PFSK-1 (cell line): ENCODE measurements around the gene TGIF1.

ENCODE experiments used
- FOXP2 ChIP-seq: optimal IDR thresholded peaks from 2 replicates; pipeline ENCODE3; 2011; ENCODE audit warnings: borderline replicate concordance, control low read depth, inconsistent platforms; ENCODE audit not compliant: insufficient read depth; ENCODE audit errors: extremely low read length, extremely low read depth
- POLR2AphosphoS5 ChIP-seq: IDR thresholded peaks from 2 replicates; pipeline ENCODE4 v1.6.1; 2012; ENCODE audit warnings: low read depth, mild to moderate bottlenecking, control low read depth, low read length, moderate library complexity
- SIN3A ChIP-seq: IDR thresholded peaks from 2 replicates; pipeline ENCODE4 v1.6.1; 2012; ENCODE audit warnings: mild to moderate bottlenecking, low read length, moderate library complexity, borderline replicate concordance; ENCODE audit not compliant: insufficient read depth
- TAF1 ChIP-seq: IDR thresholded peaks from 2 replicates; pipeline ENCODE4 v1.6.1; 2012; ENCODE audit warnings: low read length, control low read depth, borderline replicate concordance; ENCODE audit not compliant: insufficient read depth
- TF ChIP-seq, protein P1 (sequence below), 2 experiments: IDR thresholded peaks; 2 replicates each; pipeline versions ENCODE4 v1.6.1 to v1.8.0; 2011 to 2012; ENCODE audit warnings: low read depth in 2 of 2, low read length in 2 of 2, control low read depth in 1 of 2, inconsistent platforms in 1 of 2, mild to moderate bottlenecking in 1 of 2, moderate library complexity in 1 of 2; ENCODE audit not compliant: insufficient read depth in 1 of 2

Gene TGIF1

DNA sequence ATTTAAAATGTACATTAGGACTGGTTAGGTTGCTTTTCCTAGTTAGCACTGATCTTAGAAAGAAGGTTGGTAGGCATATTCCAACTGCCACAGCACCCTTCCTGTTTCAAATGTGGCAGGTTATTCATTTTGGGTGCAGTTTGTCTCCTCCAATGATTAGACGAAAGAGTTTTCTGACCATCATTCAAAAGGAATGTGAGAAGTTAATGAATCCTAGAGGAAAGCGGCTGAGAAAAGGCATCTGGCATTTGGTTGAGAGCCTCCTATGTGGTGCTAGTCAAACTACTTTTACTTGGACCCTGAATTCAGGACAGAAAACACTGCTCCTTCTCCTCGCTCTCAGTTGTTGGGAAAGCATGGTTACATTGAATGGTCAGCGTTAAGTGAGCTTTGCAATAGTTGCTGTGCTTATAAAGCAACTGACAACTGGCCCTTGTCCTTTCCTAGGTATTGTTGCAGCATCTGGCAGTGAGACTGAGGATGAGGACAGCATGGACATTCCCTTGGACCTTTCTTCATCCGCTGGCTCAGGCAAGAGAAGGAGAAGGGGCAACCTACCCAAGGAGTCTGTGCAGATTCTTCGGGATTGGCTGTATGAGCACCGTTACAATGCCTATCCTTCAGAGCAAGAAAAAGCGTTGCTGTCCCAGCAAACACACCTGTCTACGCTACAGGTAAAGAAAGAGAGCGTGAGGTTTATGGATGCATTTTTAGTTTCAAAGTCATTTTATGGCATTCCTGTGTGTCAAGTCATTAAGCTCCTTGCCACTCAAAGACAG is 6.1 kb downstream of the TGIF1 start:
- TF ChIP-seq POLR2AphosphoS5 (no peak), TAF1 (no peak), SIN3A (no peak), FOXP2 (no peak)
- TF ChIP-seq, protein P1, sequence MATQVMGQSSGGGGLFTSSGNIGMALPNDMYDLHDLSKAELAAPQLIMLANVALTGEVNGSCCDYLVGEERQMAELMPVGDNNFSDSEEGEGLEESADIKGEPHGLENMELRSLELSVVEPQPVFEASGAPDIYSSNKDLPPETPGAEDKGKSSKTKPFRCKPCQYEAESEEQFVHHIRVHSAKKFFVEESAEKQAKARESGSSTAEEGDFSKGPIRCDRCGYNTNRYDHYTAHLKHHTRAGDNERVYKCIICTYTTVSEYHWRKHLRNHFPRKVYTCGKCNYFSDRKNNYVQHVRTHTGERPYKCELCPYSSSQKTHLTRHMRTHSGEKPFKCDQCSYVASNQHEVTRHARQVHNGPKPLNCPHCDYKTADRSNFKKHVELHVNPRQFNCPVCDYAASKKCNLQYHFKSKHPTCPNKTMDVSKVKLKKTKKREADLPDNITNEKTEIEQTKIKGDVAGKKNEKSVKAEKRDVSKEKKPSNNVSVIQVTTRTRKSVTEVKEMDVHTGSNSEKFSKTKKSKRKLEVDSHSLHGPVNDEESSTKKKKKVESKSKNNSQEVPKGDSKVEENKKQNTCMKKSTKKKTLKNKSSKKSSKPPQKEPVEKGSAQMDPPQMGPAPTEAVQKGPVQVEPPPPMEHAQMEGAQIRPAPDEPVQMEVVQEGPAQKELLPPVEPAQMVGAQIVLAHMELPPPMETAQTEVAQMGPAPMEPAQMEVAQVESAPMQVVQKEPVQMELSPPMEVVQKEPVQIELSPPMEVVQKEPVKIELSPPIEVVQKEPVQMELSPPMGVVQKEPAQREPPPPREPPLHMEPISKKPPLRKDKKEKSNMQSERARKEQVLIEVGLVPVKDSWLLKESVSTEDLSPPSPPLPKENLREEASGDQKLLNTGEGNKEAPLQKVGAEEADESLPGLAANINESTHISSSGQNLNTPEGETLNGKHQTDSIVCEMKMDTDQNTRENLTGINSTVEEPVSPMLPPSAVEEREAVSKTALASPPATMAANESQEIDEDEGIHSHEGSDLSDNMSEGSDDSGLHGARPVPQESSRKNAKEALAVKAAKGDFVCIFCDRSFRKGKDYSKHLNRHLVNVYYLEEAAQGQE (IDR thresholded peaks at IDR 0.05; ENCODE audit: insufficient read depth in 1 of 2, low read depth in 2 of 2, low read length in 2 of 2), result no peak

DNA sequence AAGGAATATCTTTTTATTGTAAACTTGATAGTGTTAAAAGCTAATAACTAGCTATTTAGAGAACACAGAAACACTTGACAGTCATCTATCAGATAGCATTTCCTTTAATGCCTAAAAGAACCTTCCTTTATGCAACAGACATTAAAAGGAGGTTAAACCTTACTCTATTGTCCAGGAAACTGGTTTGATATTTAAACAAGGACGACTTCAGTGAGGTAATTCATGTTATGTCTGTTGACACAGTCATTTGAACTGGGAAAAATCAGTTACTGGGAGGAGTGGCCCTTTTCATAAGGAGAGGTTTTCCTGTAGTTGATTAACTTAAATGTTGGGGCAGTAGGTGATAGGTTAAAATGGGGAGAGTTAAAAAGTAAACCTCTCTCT is 6.7 kb downstream of the TGIF1 start:
- TF ChIP-seq SIN3A (no peak), POLR2AphosphoS5 (no peak), FOXP2 (no peak), TAF1 (no peak)
- TF ChIP-seq, protein P1 (IDR thresholded peaks at IDR 0.05; ENCODE audit: insufficient read depth in 1 of 2, low read depth in 2 of 2, low read length in 2 of 2), result no peak

DNA sequence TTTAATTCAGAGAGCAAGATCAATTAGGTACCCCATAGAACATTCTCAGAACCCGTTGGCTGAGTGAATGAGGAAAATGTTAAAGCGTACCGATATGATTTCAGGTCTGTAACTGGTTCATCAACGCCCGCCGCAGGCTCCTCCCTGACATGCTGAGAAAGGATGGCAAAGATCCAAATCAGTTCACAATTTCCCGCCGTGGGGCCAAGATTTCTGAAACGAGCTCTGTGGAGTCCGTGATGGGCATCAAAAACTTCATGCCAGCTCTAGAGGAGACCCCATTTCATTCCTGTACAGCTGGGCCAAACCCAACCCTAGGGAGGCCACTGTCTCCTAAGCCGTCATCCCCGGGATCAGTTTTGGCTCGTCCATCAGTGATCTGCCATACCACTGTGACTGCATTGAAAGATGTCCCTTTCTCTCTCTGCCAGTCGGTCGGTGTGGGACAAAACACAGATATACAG is 7.3 kb downstream of the TGIF1 start:
- TF ChIP-seq TAF1 (no peak), SIN3A (no peak), POLR2AphosphoS5 (no peak), FOXP2 (no peak)
- TF ChIP-seq, protein P1 (IDR thresholded peaks at IDR 0.05; ENCODE audit: insufficient read depth in 1 of 2, low read depth in 2 of 2, low read length in 2 of 2), result no peak

DNA sequence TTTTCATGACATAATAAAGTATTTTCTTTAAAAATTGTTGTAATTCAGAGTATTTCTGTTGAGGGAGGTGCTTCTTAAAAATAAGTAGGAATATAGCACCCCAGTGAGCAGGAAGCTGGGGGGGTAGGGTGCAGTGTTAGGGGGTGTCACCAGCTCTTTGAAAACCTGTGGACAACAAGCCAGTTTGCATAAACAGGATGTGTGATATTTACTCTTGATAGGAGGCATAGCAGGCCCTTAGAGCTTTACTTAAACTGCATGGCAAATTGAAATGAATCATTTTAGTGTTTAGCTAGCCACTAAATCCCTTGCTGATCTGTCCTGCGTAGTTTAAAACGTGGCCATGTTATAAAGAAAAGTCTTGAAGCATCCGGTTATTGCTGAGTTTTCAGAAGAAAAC is 8.4 kb downstream of the TGIF1 start:
- no peak for TF ChIP-seq TAF1
- TF ChIP-seq FOXP2, result no peak
- TF ChIP-seq, protein P1 (IDR thresholded peaks at IDR 0.05; ENCODE audit: insufficient read depth in 1 of 2, low read depth in 2 of 2, low read length in 2 of 2), result no peak
- no peak for TF ChIP-seq POLR2AphosphoS5
- no peak for TF ChIP-seq SIN3A
